Uterus (tissue), 4 donors: ENCODE results near the gene PLEKHA7. TPM values are rescaled to one million over a fixed set of nuclear protein-coding genes. Genes with fewer than 3 reads are reported as not detected.

Experiments
- DNase-seq, 2 donors: peaks; one replicate each; pipeline ENCODE4 v3.0.0-alpha.2; 2019 to 2020
- H3K27ac ChIP-seq, 2 donors: fragments of 200-600 bp; sonication (generic); 1 replicate in 1 of 2; 2 replicates in 1 of 2; pipeline ENCODE4 v1.5.1; 2016 to 2018
- H3K27me3 ChIP-seq, 2 donors: fragments of 200-600 bp; sonication (generic); one replicate each; pipeline ENCODE4 v1.5.1; 2018 to 2019; ENCODE audit warnings: control low read depth in 1 of 2
- H3K36me3 ChIP-seq, 2 donors: fragments of 200-600 bp; sonication (generic); one replicate each; pipeline ENCODE4 v1.5.1; 2019; ENCODE audit warnings: control low read depth in 1 of 2
- H3K4me1 ChIP-seq, 2 donors: fragments of 200-600 bp; sonication (generic); one replicate each; pipeline ENCODE4 v1.5.1; 2018 to 2019; ENCODE audit warnings: control low read depth in 1 of 2
- H3K4me3 ChIP-seq, 2 donors: fragments of 200-600 bp; sonication (generic); 1 replicate in 1 of 2; 2 replicates in 1 of 2; pipeline ENCODE4 v1.5.1; 2018 to 2019; ENCODE audit warnings: mild to moderate bottlenecking in 1 of 2
- H3K9me3 ChIP-seq, 2 donors: fragments of 200-600 bp; sonication (generic); one replicate each; pipeline ENCODE4 v1.5.1; 2019; ENCODE audit warnings: control low read depth in 1 of 2
- POLR2A ChIP-seq, 2 donors: fragments of 450-650 bp; IDR thresholded peaks; one replicate each; pipeline ENCODE4 v1.6.1; 2016; ENCODE audit warnings: antibody characterized with exemption in 2 of 2, mild to moderate bottlenecking in 1 of 2, moderate library complexity in 1 of 2
- intact Hi-C: fragments of 100-400 bp; cut with DNase I; formaldehyde crosslinking; loops from one replicate; pipeline ENCODE4 v1.15.1; 2023; ENCODE audit warnings: low total_unique reads
- total RNA-seq, 4 donors: library from RNA; depleted of rRNA in 3 of 4; stranded (reverse); fragments of >200 nt in 3 of 4; gene quantifications; one replicate each; pipeline versions ENCODE4 v1.1.0 to v1.2.4, GENCODE V29; 2014 to 2023
- TF ChIP-seq, protein P1 (sequence below), 4 experiments: fragments of 200-600 bp in 2 of 4; fragments of 450-650 bp in 2 of 4; sonication (generic) in 2 of 4; IDR thresholded peaks; one replicate each; pipeline ENCODE4 v1.5.1; 2016 to 2019; ENCODE audit warnings: antibody characterized with exemption in 4 of 4, mild to moderate bottlenecking in 2 of 4, moderate library complexity in 1 of 4
- donor health status: DM: yes; HTN: yes; CAD: no.

PLEKHA7 gene
- total RNA-seq, 4 donors from 2014 or later = 13.3 to 38.2 (median 26.7) TPM

DNA sequence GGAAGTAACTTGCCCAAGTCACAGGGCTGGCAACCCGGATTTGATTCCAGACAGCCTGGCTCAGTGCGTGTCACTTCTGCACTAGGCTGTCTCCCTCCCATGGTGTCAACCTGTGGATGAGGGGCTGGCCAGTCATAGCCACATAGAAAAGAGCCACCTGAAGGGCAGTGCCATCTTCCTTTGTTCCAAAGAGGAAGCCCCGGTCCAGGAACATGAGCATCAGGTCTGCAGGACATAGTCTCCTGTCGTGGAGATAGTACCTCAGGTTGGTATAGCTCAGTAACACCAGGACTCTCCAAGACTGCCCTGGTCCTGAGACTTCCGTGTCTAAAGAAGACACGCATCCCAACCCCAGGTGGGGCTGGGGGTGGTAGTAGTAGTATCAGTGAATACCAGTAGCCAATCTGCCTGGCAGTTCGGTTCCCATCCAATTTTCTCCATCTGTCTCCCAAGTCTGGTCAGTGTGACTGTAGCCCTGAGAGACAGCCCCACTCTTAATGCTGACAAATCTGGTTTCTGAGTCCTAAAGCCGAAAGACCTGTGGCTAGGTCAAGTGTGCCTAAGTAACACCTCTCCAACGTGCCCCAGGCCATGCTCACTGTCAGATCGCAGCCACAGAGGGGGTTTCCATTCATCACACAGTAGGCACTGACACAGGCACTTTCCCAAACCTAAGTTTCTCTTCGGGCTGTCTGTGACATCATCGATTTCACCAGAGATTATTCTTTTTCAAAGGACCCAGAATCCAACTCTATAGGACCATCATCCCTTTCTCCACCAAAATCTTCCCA lies 242.7 kb downstream of the PLEKHA7 start:
- Histone ChIP-seq H3K4me1 (no peaks in the 10 kb centered on the region), H3K27ac (no peak overlapping the region), H3K9me3 (no peaks in the 10 kb centered on the region), H3K4me3 (no peak overlapping the region), H3K27me3 (no peaks in the 10 kb centered on the region), H3K36me3 (no peaks in the 10 kb centered on the region)
- no peak for DNase-seq
- intact Hi-C loops = no loop called here
- TF ChIP-seq, protein P1, sequence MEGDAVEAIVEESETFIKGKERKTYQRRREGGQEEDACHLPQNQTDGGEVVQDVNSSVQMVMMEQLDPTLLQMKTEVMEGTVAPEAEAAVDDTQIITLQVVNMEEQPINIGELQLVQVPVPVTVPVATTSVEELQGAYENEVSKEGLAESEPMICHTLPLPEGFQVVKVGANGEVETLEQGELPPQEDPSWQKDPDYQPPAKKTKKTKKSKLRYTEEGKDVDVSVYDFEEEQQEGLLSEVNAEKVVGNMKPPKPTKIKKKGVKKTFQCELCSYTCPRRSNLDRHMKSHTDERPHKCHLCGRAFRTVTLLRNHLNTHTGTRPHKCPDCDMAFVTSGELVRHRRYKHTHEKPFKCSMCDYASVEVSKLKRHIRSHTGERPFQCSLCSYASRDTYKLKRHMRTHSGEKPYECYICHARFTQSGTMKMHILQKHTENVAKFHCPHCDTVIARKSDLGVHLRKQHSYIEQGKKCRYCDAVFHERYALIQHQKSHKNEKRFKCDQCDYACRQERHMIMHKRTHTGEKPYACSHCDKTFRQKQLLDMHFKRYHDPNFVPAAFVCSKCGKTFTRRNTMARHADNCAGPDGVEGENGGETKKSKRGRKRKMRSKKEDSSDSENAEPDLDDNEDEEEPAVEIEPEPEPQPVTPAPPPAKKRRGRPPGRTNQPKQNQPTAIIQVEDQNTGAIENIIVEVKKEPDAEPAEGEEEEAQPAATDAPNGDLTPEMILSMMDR (IDR thresholded peaks at IDR 0.05) = no peak
- no peak for TF ChIP-seq POLR2A (IDR thresholded peaks at IDR 0.05)

DNA sequence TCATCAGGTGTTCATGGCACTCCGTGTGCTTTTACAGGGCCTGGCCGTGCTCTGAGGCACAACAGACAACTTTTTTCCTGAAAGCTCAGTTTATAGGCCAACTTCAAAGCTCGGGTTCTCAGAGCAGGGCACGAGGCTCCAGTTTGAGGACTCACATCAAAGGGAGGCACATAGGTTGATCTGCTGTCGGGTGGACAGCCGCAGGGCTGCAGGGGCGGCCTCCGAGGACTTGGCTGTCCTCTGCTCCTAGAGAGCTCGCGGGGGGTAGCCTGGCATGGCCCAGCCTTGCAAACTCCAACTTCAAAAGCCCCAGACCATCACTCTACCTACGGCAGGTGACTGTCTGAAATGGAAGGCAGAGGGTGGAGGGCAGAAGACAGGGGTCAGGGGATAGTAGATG lies 244.2 kb downstream of the PLEKHA7 start:
- no peak overlapping the region for H3K27ac ChIP-seq
- DNase-seq = no peak
- intact Hi-C loops = no loop called here
- no peaks in the 10 kb centered on the region for H3K9me3 ChIP-seq
- H3K4me3 ChIP-seq = no peak overlapping the region
- no peaks in the 10 kb centered on the region for H3K27me3 ChIP-seq
- H3K4me1 ChIP-seq = no peaks in the 10 kb centered on the region
- TF ChIP-seq, protein P1 (IDR thresholded peaks at IDR 0.05) = no peak
- TF ChIP-seq POLR2A (IDR thresholded peaks at IDR 0.05) = no peak
- no peaks in the 10 kb centered on the region for H3K36me3 ChIP-seq

DNA sequence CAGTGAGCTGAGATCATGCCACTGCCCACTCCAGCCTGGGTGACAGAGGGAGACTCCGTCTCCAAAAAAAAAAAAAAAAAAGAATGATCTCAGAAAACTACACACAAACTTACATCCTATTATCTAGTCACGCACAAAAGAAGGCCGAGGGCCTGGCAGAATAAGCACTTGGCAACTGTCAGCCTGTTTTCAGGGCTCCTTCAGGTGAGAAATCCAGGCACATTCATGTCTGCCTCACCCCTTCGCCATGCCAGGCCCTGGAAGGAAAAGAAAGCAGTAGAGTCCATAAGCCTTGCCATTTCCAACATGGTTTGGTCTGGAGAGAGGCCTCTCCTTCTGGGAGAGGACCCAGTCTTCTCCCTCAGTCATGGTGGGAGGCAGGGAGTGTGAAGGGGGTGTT lies 244.8 kb downstream of the PLEKHA7 start:
- no peaks in the 10 kb centered on the region for H3K4me1 ChIP-seq
- intact Hi-C loops = no loop called here
- no peak overlapping the region for H3K27ac ChIP-seq
- TF ChIP-seq, protein P1 (IDR thresholded peaks at IDR 0.05) = no peak
- TF ChIP-seq POLR2A (IDR thresholded peaks at IDR 0.05) = no peak
- no peaks in the 10 kb centered on the region for H3K36me3 ChIP-seq
- no peak overlapping the region for H3K4me3 ChIP-seq
- no peaks in the 10 kb centered on the region for H3K9me3 ChIP-seq
- no peak for DNase-seq
- no peaks in the 10 kb centered on the region for H3K27me3 ChIP-seq

DNA sequence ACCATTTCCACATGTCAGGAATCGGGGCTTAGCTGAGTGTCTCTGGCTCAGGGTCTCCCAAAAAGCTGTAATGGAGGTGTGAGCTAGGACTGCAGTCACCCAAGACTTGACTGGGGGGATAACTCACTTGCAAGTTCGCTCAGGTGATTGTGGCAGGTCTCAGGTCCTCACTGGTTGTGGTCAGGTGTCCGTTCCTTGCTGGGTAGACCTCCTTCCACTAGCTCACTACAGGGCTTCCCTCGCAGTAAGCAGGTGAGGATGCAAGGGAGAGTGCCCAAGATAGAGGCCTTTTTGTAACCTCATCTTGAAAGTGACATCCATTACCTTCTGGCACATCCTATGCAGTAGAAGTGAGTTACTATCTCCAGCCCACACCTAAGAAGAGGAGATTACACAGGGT lies 246.3 kb downstream of the PLEKHA7 start:
- Histone ChIP-seq H3K27ac (no peak overlapping the region), H3K4me3 (no peak overlapping the region), H3K9me3 (no peaks in the 10 kb centered on the region), H3K27me3 (no peaks in the 10 kb centered on the region), H3K36me3 (no peaks in the 10 kb centered on the region), H3K4me1 (no peaks in the 10 kb centered on the region)
- intact Hi-C loops = no loop called here
- no peak for DNase-seq
- no peak for TF ChIP-seq POLR2A (IDR thresholded peaks at IDR 0.05)
- TF ChIP-seq, protein P1 (IDR thresholded peaks at IDR 0.05) = no peak

DNA sequence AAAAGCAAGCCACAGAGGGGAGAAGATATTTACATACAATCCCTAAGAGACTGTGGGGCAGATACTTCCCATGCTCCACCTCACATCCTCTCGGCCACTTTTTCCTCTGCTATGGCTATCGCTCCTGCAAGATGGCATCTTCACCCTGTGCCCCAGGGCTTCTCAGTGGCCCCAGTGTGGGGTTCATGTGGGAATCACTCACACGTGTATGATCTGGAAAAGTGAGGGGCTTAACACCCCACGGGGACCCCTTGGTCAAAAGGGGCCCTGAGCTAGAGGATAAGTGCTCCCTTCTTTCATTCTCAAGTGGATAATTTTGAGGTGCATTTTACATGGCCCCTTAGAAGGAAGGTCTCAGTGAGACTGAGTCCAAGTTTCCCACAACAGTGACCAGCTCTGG lies 247.1 kb downstream of the PLEKHA7 start:
- intact Hi-C loops = no loop called here
- Histone ChIP-seq H3K27ac (no peak overlapping the region), H3K27me3 (no peaks in the 10 kb centered on the region), H3K36me3 (no peaks in the 10 kb centered on the region), H3K9me3 (no peaks in the 10 kb centered on the region), H3K4me3 (no peak overlapping the region), H3K4me1 (no peaks in the 10 kb centered on the region)
- no peak for DNase-seq
- TF ChIP-seq POLR2A (IDR thresholded peaks at IDR 0.05) = no peak
- TF ChIP-seq, protein P1 (IDR thresholded peaks at IDR 0.05) = no peak
